ENCODE results near the gene GJD2. TPM values are rescaled to one million over a fixed set of nuclear protein-coding genes. Genes with fewer than 3 reads are reported as not detected.
A peak's percentile ranks its signal among the peaks of the same experiment; 100 is the strongest.

The GJD2 gene
- polyA plus RNA-seq, 3 donors = 0.06 TPM; not detected in 2

DNA sequence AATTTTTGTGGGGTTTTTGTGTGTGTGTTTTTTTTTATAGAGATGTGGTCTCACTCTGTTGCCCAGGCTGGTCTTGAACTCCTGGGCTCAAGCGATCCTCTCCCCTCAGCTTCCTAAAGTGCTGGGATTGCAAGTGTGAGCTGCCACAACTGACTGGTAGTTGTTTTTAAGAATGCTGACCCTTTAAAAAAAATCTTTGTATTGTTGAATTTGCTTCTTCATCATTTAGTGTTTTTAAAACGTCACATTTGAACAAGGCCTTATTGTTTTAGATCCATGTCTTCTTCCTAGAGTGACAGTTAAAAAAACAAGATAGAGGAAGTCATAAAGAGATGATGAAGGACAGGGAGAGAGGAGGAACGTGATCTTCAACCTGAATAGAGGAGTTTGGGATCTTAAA is 24.1 kb downstream of the GJD2 start:
- no peak for DNase-seq (ENCODE audit: extremely low read depth in 1 of 11, low read depth in 9 of 11, low spot score in 4 of 11)

DNA sequence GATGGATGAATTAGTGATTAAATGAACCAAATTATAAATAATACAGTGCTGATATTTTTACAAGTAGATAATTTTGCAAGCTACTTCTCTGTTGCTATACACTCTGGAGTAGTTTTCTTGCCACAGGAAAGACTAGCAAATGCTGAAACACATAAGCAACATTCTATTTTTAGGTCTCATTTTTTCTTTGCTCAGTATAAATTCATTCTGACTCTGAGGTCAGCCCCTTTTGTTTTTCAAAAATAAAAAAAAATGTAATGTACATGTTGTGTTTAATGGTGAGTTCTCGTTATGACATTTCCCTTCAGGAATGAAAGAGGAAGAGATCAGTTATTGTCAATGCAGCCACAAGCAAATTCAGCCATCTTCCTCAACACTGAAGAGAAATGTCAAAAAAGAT is 24.9 kb downstream of the GJD2 start:
- DNase-seq (ENCODE audit: extremely low read depth in 1 of 11, low read depth in 9 of 11, low spot score in 4 of 11) = no peak

- DNase-seq (ENCODE audit: extremely low read depth in 1 of 11, low read depth in 9 of 11, low spot score in 4 of 11) = no peak
Measured at GRCh38 chr15:34729056-34729455, 25.7 kb downstream of the GJD2 start.

- no peak for DNase-seq (ENCODE audit: extremely low read depth in 1 of 11, low read depth in 9 of 11, low spot score in 4 of 11)
Measured at GRCh38 chr15:34726406-34727100, 28.2 kb downstream of the GJD2 start.

DNA sequence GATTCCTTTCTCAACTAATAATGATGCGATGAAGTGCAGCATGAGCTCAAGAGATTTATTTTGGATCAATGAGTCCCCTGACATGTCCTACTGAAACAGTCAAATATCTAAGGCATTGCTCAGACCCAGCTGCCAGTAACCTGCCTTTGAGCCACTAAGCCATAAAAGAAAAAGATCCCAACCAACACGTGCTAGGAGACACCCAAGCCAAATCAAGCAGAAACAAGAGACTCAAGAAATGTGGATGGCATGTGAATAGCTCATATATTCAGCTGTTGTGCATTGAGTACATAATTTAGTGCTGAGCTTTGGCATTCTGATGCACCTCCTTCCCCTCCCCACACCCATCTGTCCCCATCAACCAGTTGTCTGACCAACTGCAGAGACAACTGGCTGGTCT is 29.2 kb downstream of the GJD2 start:
- no peak for DNase-seq (ENCODE audit: extremely low read depth in 1 of 11, low read depth in 9 of 11, low spot score in 4 of 11)

GRCh38 chr15:34724481-34724880 is 30.3 kb downstream of the GJD2 start:
- DNase-seq (ENCODE audit: extremely low read depth in 1 of 11, low read depth in 9 of 11, low spot score in 4 of 11) = no peak

GRCh38 chr15:34722439-34722836 is 32.4 kb downstream of the GJD2 start:
- no peak for DNase-seq (ENCODE audit: extremely low read depth in 1 of 11, low read depth in 9 of 11, low spot score in 4 of 11)

DNA sequence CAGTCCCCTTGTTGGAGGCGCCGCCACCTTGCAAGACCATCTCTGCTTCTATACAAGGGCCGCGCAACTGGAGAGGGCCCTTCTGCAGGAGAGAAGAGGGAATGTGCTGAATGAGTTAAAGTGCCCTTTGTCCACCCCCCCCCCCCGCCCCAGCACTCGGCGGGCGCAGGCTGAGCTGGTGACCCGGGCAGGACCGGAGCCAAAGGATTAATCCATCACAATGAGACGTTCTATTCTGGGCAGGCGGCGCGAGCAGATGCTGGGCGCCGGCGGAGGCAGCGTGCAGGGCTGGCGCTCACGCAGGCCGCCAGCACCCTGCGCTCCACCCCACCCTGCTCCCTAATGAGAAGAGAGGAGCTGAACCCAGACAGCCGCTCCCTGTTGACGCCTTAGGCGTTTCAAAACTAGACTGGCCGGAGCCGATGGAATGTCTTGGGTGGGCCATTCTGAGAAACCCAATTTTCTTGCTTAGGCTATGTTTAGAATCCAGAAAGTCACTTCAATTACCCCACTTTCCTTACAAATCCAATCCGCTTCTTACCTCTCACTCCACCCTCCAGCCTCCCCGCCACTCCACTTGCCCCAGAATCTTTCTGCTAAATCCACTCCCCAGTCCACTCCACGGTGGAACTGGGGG is 32.9 kb downstream of the GJD2 start:
- peak in 1 of 11 donors; percentile 15 for DNase-seq (ENCODE audit: extremely low read depth in 1 of 11, low read depth in 9 of 11, low spot score in 4 of 11)

GRCh38 chr15:34721157-34721801 is 33.5 kb downstream of the GJD2 start:
- DNase-seq (ENCODE audit: extremely low read depth in 1 of 11, low read depth in 9 of 11, low spot score in 4 of 11) = no peak

DNA sequence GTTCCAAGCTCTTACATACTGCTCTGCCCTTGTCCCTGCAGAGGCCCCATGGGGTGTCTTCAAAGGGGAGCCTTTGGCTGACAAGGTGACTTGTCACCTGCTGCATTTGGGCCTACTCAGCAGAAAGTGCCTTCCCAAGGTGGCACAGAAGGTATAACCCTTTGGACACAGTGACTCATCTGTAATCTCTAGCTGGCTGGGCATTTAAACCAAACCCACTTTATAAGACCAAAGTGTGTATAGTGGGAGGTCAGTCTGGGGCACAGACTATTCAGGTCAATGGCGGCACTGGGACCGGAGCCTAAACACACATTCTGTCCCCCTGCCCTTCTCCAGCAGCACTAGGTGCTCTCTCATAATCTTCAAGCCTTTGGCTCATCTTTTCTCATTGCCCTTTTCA is 35.1 kb downstream of the GJD2 start:
- DNase-seq (ENCODE audit: extremely low read depth in 1 of 11, low read depth in 9 of 11, low spot score in 4 of 11) = no peak

- DNase-seq (ENCODE audit: extremely low read depth in 1 of 11, low read depth in 9 of 11, low spot score in 4 of 11) = no peak
Measured at GRCh38 chr15:34718681-34719665, 35.8 kb downstream of the GJD2 start.

DNA sequence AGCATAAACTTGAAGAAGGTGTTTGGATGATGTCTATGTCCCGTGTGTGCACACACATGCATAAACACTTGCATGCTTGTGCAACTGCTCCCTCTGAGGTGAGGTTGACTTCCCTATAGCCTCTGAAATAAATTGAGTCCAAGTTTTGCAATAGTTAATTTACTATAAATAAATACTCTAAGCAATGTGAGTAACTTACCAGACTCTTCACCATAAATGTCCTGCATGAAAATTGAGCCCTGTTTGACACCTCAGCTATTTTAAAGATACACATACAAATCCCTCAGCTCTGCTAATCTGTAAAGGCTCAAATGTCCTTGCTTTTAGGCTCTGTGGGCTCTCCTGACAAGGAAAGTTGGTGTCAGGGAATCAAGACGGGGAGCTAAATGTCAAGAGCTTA is 37.1 kb downstream of the GJD2 start:
- no peak for DNase-seq (ENCODE audit: extremely low read depth in 1 of 11, low read depth in 9 of 11, low spot score in 4 of 11)

DNA sequence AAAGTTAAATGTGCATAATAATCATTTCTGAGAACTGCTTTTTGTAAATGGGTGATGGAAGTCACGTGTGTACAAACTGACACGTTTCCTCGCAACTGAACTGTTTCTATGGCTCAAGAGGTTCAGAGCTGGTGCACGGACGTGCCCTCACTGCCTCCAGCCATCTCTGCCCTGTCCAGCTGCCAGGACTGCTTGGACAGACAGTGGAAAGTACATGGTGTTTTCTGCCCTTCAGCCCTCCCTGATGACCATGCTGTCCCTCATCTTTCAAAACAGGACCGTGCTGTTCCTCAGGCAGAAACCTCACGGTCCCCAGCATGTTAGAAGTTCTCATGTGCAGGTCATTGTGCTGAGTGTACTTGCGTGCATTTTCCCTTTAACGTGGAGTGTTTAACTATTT is 38.7 kb downstream of the GJD2 start:
- no peak for DNase-seq (ENCODE audit: extremely low read depth in 1 of 11, low read depth in 9 of 11, low spot score in 4 of 11)

DNA sequence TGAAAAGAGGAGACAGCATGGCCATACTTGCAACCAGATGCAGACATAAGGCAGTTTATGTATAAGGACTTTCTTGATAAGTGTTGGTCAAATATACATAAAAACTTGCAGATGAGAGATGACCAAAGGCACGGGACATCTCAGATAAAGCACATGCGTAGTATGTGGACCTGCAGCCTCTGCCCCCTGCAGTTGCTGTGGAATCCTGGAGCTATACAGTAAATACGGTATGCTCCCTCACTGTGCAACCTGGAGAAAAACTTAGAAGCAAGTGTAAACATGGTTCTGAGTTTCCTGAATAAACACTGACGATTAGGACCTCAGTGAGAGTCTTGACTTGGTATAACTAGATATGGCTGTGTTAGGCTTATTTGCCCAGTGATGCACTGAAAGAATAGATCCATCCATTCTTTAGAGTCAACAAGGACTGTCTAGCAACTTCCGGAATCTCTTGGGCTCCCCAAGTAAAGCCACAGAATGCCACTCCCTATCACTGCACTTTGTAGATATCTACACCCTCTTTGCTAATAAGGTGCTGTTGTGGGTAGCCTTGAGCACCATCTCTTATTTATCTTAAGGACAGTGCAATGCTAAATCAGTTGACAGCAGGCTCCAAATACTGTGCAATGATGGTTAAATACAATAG is 40.2 kb downstream of the GJD2 start:
- no peak for DNase-seq (ENCODE audit: extremely low read depth in 1 of 11, low read depth in 9 of 11, low spot score in 4 of 11)

DNA sequence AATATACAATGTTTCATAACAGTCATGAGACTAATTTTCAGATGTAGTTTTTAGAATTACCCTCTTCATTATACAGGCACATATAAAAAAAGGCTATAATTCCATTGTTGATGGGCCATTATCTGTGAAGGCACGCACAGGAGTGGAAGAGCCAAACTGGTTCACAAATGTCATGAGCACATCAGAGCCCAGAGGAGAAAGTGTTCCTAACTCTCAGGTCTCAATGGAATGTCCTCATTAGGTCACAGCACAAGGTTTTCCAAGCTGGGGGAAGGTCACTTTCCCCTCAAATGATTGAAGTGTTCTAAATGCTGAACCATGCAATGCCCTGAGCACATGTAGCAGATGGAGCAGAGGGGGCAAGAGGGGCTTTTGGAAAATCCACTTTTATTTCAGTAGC is 41.2 kb downstream of the GJD2 start:
- DNase-seq (ENCODE audit: extremely low read depth in 1 of 11, low read depth in 9 of 11, low spot score in 4 of 11) = no peak

DNA sequence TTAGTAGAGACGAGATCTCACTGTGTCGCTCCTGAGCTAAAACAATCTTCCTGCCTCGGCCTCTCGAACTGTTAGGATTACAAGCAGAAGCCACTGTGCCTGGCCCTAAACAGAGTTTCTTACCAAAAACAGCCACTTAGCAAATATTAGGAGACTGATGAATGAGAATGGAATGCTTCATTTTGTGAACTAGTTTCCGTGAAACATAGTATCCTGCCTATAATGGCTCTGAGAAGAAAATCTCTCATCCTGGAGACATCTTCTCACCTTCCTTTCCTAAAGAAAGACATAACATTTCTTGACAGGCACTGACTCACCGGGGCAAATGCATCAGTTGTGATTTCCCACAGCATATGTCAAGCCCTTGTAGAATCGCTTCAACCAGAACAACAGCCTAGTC is 44.9 kb downstream of the GJD2 start:
- DNase-seq (ENCODE audit: extremely low read depth in 1 of 11, low read depth in 9 of 11, low spot score in 4 of 11) = no peak

DNA sequence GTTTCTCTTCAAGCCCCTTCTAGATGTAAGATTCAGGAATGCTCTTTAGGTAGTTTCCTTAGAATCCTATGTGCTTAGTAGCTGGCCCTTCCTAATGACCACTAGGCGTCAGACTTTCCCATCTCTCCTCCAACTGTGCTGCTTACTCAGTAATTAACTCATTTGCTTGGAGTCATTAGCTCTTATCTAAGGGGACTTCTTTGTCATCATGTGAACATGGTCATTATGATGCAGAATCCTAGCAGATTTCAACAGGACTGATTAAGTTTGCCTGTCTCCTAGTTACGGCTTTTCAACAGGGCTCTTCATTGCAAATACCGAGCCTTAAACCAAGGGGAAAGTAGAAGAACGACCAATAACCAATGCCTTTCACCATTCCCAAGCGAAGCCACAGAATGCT is 46.4 kb downstream of the GJD2 start:
- DNase-seq (ENCODE audit: extremely low read depth in 1 of 11, low read depth in 9 of 11, low spot score in 4 of 11) = peak in 3 of 11 donors; percentile 27 to 50 (median 42)

GRCh38 chr15:34701536-34701935 is 53.3 kb downstream of the GJD2 start:
- DNase-seq (ENCODE audit: extremely low read depth in 1 of 11, low read depth in 9 of 11, low spot score in 4 of 11) = no peak
